SK-N-SH (cell line): ENCODE measurements around the gene PARD3B. TPM values are rescaled to one million over a fixed set of nuclear protein-coding genes. Genes with fewer than 3 reads are reported as not detected.

ENCODE experiments used
- CTCF ChIA-PET: fragments of 300-600, 350-600 bp; formaldehyde crosslinking; extraction: SDS; loops from one replicate; lab custom pipeline; 2021; lab: Yijun Ruan, JAX
- POLR2A ChIA-PET: fragments of 350-600 bp; sonication (Branson Sonifier 250); formaldehyde crosslinking; extraction: SDS; loops from one replicate; lab custom pipeline; 2020; ENCODE audit warnings: antibody characterized with exemption, inconsistent platforms; lab: Yijun Ruan, JAX
- DNase-seq: peaks from one replicate; pipeline ENCODE4 v3.0.0; 2012
- H2AFZ ChIP-seq: fragments of 200-600 bp; sonication (generic); 2 replicates; pipeline ENCODE4 v1.8.1; 2016; ENCODE audit warnings: antibody characterized with exemption, mild to moderate bottlenecking, low read depth
- H3F3A ChIP-seq: fragments of 200-600 bp; sonication (generic); replicated peaks from 2 replicates; pipeline ENCODE3; 2016; ENCODE audit warnings: antibody characterized with exemption, mild to moderate bottlenecking; ENCODE audit not compliant: insufficient read depth
- H3K27ac ChIP-seq, 2 experiments: fragments of 200-500 bp in 1 of 2; fragments of 200-600 bp in 1 of 2; sonication (Bioruptor generic) in 1 of 2; sonication (generic), shearing (Covaris generic) in 1 of 2; 2 replicates each; pipeline versions ENCODE4 v1.5.1 to v1.6.1; 2014 to 2016; ENCODE audit warnings: low read depth in 2 of 2, inconsistent platforms in 1 of 2, low read length in 1 of 2, mild to moderate bottlenecking in 1 of 2, mixed read lengths in 1 of 2
- H3K27me3 ChIP-seq: fragments of 200-600 bp; sonication (generic), shearing (Covaris generic); 2 replicates; pipeline ENCODE4 v1.6.1; 2016; ENCODE audit warnings: mixed run types; ENCODE audit not compliant: insufficient read depth
- H3K36me3 ChIP-seq, 2 experiments: fragments of 200-500 bp in 1 of 2; fragments of 200-600 bp in 1 of 2; sonication (Bioruptor generic) in 1 of 2; sonication (generic) in 1 of 2; replicated peaks in 1 of 2; 2 replicates each; pipeline versions ENCODE3 to v1.5.1; 2014 to 2016; ENCODE audit warnings: low read length in 1 of 2, mild to moderate bottlenecking in 1 of 2; ENCODE audit not compliant: insufficient read depth in 2 of 2, control insufficient read depth in 1 of 2
- H3K4me1 ChIP-seq, 2 experiments: fragments of 200-500 bp in 1 of 2; fragments of 200-600 bp in 1 of 2; sonication (Bioruptor generic) in 1 of 2; sonication (generic), shearing (Covaris generic) in 1 of 2; 2 replicates each; pipeline versions ENCODE4 v1.5.1 to v1.6.1; 2014 to 2016; ENCODE audit warnings: low read depth in 1 of 2, low read length in 1 of 2, mixed run types in 1 of 2; ENCODE audit not compliant: insufficient read depth in 2 of 2, control insufficient read depth in 1 of 2
- H3K4me2 ChIP-seq: fragments of 200-600 bp; sonication (generic), shearing (Covaris generic); 2 replicates; pipeline ENCODE4 v1.6.1; 2017; ENCODE audit warnings: mixed run types
- H3K4me3 ChIP-seq, 2 experiments: fragments of 200-500 bp in 1 of 2; fragments of 200-600 bp in 1 of 2; sonication (Bioruptor generic) in 1 of 2; sonication (generic), shearing (Covaris generic) in 1 of 2; 2 replicates each; pipeline versions ENCODE4 v1.5.1 to v1.8.1; 2014 to 2016; ENCODE audit warnings: low read depth in 2 of 2, inconsistent platforms in 1 of 2, low read length in 1 of 2, mild to moderate bottlenecking in 1 of 2, mixed read lengths in 1 of 2, moderate library complexity in 1 of 2
- H3K79me2 ChIP-seq: fragments of 200-600 bp; sonication (generic); 2 replicates; pipeline ENCODE4 v1.8.1; 2017; ENCODE audit warnings: mild to moderate bottlenecking; ENCODE audit not compliant: insufficient read depth
- H3K9ac ChIP-seq: fragments of 200-600 bp; sonication (generic); 2 replicates; pipeline ENCODE4 v1.6.1; 2017; ENCODE audit warnings: mixed run types
- H3K9me2 ChIP-seq: fragments of 200-600 bp; sonication (generic); 2 replicates; pipeline ENCODE4 v1.6.1; 2017; ENCODE audit warnings: mixed run types
- H3K9me3 ChIP-seq: fragments of 200-600 bp; sonication (generic); 2 replicates; pipeline ENCODE4 v1.6.1; 2017; ENCODE audit warnings: mixed run types, mild to moderate bottlenecking, moderate library complexity
- H4K20me1 ChIP-seq: fragments of 200-600 bp; sonication (generic); 2 replicates; pipeline ENCODE4 v1.6.1; 2017; ENCODE audit warnings: mild to moderate bottlenecking, mixed run types; ENCODE audit not compliant: insufficient read depth
- CHD2 ChIP-seq: fragments of 150-350 bp; IDR thresholded peaks from 2 replicates; pipeline ENCODE4 v1.6.1; 2018; ENCODE audit warnings: low read length; ENCODE audit not compliant: partially characterized antibody
- ELF1 ChIP-seq: IDR thresholded peaks from 2 replicates; pipeline ENCODE4 v1.4.0; 2012
- EZH2phosphoT487 ChIP-seq: fragments of 200-600 bp; sonication (generic); IDR thresholded peaks from 2 replicates; pipeline ENCODE4 v1.6.1; 2017; ENCODE audit warnings: low read depth, mixed run types, mild to moderate bottlenecking, antibody characterized with exemption, moderate library complexity, borderline replicate concordance
- JUND ChIP-seq: IDR thresholded peaks from 2 replicates; pipeline ENCODE4 v1.4.0; 2012
- MEF2A ChIP-seq: IDR thresholded peaks from 2 replicates; pipeline ENCODE4 v1.4.0; 2012; ENCODE audit warnings: low read depth, borderline replicate concordance
- NFIC ChIP-seq: IDR thresholded peaks from 2 replicates; pipeline ENCODE4 v1.4.0; 2012; ENCODE audit warnings: borderline replicate concordance
- POLR2AphosphoS5 ChIP-seq: IDR thresholded peaks from 2 replicates; pipeline ENCODE4 v1.6.1; 2012; ENCODE audit warnings: low read depth, low read length
- RAD21 ChIP-seq: IDR thresholded peaks from 2 replicates; pipeline ENCODE4 v1.6.1; 2012; ENCODE audit warnings: mild to moderate bottlenecking, low read length
- RFX5 ChIP-seq: IDR thresholded peaks from 2 replicates; pipeline ENCODE4 v1.6.1; 2012; ENCODE audit warnings: mild to moderate bottlenecking, improper control_type of control experiment, low read length
- SMC3 ChIP-seq: IDR thresholded peaks from 2 replicates; pipeline ENCODE4 v1.6.1; 2012; ENCODE audit warnings: low read depth, low read length, improper control_type of control experiment
- USF2 ChIP-seq: fragments of 150-350 bp; IDR thresholded peaks from 2 replicates; pipeline ENCODE4 v1.6.1; 2017; ENCODE audit warnings: antibody characterized with exemption, low read length, low read depth, borderline replicate concordance
- YY1 ChIP-seq: IDR thresholded peaks from 2 replicates; pipeline ENCODE4 v1.4.0; 2012; ENCODE audit warnings: low read depth, mild to moderate bottlenecking
- ZBTB33 ChIP-seq: IDR thresholded peaks from 2 replicates; pipeline ENCODE4 v1.4.0; 2012; ENCODE audit warnings: low read depth, borderline replicate concordance
- whole genome bisulfite sequencing: methylation state at CpG from one replicate; pipeline ENCODE4 v1.1.6; 2017; ENCODE audit warnings: low lambda C conversion rate; 5-methylcytosine and 5-hydroxymethylcytosine counted together
- polyA plus RNA-seq, 3 experiments: library from polyadenylated mRNA; depleted of rRNA; stranded (reverse); fragments of >200 nt; gene quantifications; 2 replicates each; pipeline ENCODE4 v1.2.3, GENCODE V29; 2012
- TF ChIP-seq, protein P1 (sequence below): fragments of 150-350 bp; IDR thresholded peaks from 2 replicates; pipeline ENCODE4 v1.6.1; 2016; ENCODE audit warnings: mild to moderate bottlenecking, low read depth, low read length

The PARD3B gene
- polyA plus RNA-seq, 1 of the 3 experiments (the other 2 are of a cell fraction): 0.87 TPM

DNA sequence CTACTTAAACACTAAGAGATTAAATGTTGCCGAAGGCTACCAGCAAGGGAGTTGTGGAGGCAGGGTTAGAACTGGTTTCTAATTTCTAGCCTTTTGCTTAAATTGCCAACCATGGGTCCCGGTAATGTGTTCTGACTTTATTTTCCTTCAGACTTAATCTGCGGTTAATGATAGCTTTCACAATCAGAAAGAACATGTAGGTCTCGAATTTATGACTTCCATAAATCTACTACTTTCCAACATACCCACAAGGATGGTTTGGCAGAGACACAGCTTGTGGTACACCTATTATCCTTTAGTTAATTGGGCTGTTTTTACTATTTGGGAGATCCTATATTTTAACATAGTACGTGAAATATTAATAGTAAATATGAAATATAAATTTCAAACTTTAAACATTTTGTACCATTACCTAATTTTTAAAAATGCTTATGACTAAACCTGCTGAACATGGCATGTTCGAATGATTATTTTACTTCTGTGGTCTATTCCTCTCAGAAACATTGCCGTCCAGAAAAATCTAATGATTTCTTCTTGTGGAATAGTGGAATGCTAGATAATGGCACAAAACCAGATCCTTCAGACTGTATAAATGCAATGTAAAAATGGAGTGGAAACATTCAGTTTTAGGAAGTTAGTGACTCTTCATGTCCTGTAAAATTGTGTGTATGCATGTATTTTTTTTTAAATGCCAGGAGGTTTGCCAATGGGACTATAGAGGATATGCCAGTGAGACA, 41.3 kb downstream of the PARD3B start:
- H2AFZ ChIP-seq: no peak overlapping the region
- no peaks in the 10 kb centered on the region for H3K4me1 ChIP-seq
- H3K4me2 ChIP-seq: no peak overlapping the region
- no peaks in the 10 kb centered on the region for H4K20me1 ChIP-seq
- ChIA-PET CTCF (interaction anchor here (0.8 kb wide), 1 partner anchor 10 kb away, joined by 3 read pairs; no protein-coding TSS in a partner anchor), POLR2A (no interaction called here)
- H3K27ac ChIP-seq: no peak overlapping the region
- DNase-seq: no peak
- H3K79me2 ChIP-seq: no peaks in the 10 kb centered on the region
- H3K9me3 ChIP-seq: no peaks in the 10 kb centered on the region
- H3K27me3 ChIP-seq: no peaks in the 10 kb centered on the region
- no peaks in the 10 kb centered on the region for H3K9me2 ChIP-seq
- no peaks in the 10 kb centered on the region for H3F3A ChIP-seq
- TF ChIP-seq NFIC (no peak), CHD2 (no peak), EZH2phosphoT487 (no peak), RAD21 (no peak), ZBTB33 (no peak), USF2 (no peak), SMC3 (no peak), YY1 (no peak), MEF2A (no peak), POLR2AphosphoS5 (no peak), JUND (no peak), ELF1 (no peak)
- TF ChIP-seq, protein P1, sequence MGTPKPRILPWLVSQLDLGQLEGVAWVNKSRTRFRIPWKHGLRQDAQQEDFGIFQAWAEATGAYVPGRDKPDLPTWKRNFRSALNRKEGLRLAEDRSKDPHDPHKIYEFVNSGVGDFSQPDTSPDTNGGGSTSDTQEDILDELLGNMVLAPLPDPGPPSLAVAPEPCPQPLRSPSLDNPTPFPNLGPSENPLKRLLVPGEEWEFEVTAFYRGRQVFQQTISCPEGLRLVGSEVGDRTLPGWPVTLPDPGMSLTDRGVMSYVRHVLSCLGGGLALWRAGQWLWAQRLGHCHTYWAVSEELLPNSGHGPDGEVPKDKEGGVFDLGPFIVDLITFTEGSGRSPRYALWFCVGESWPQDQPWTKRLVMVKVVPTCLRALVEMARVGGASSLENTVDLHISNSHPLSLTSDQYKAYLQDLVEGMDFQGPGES: no peak
- TF ChIP-seq, all 33 proteins: peak for 0
- no peak overlapping the region for H3K9ac ChIP-seq
- H3K36me3 ChIP-seq: no peaks in the 10 kb centered on the region
- 84% methylated on average over 7 of the region's 7 CpGs for WGBS
- no peak overlapping the region for H3K4me3 ChIP-seq

GRCh38 chr2:204590063-204590462, 44.8 kb downstream of the PARD3B start:
- no peaks in the 10 kb centered on the region for H3K27me3 ChIP-seq
- H4K20me1 ChIP-seq: no peaks in the 10 kb centered on the region
- DNase-seq: no peak
- H3F3A ChIP-seq: no peaks in the 10 kb centered on the region
- H3K79me2 ChIP-seq: no peaks in the 10 kb centered on the region
- no peak for TF ChIP-seq RFX5
- no peak for TF ChIP-seq RAD21
- no peak for TF ChIP-seq SMC3
- TF ChIP-seq CHD2: no peak
- POLR2A ChIA-PET: no interaction called here
- CTCF ChIA-PET: no interaction called here
- no peak overlapping the region for H3K4me2 ChIP-seq
- 65% methylated on average over 3 of the region's 3 CpGs for WGBS
- no peaks in the 10 kb centered on the region for H3K9me2 ChIP-seq
- H3K4me3 ChIP-seq: no peak overlapping the region
- no peak overlapping the region for H2AFZ ChIP-seq
- H3K27ac ChIP-seq: no peak overlapping the region
- no peaks in the 10 kb centered on the region for H3K36me3 ChIP-seq
- H3K9ac ChIP-seq: no peak overlapping the region
- H3K9me3 ChIP-seq: no peaks in the 10 kb centered on the region
- H3K4me1 ChIP-seq: no peaks in the 10 kb centered on the region; a peak in 1 of 4 replicates
